Retinal pigment epithelial cell (primary cell): ENCODE results near the gene RANBP9.

Source experiments
- DNase-seq: peaks from one replicate; pipeline ENCODE4 v3.0.0-alpha.2; 2010; ENCODE audit warnings: low read depth
- H3K4me3 ChIP-seq: 2 replicates; pipeline ENCODE4 v1.5.1; 2011; ENCODE audit warnings: mild to moderate bottlenecking, low read length, control low read depth, moderate library complexity
- CTCF ChIP-seq: conservative IDR thresholded peaks from 2 replicates; pipeline ENCODE4 v1.5.1; 2011; ENCODE audit warnings: low read depth, low read length, control low read depth, inconsistent platforms

RANBP9 gene

GRCh38 chr6:13663986-13664385 is 47.6 kb downstream of the RANBP9 start:
- H3K4me3 ChIP-seq = no peak overlapping the region
- TF ChIP-seq CTCF = no peak
- no peak for DNase-seq

- no peak overlapping the region for H3K4me3 ChIP-seq
- DNase-seq = no peak
- no peak for TF ChIP-seq CTCF
These were observed 48.8 kb downstream of the RANBP9 start for GRCh38 chr6:13662651-13663334.

- no peak for DNase-seq
- no peak overlapping the region for H3K4me3 ChIP-seq
- TF ChIP-seq CTCF = no peak
These were observed 50.0 kb downstream of the RANBP9 start for GRCh38 chr6:13661647-13662046.

GRCh38 chr6:13660893-13661292 is 50.7 kb downstream of the RANBP9 start:
- no peak for TF ChIP-seq CTCF
- no peak for DNase-seq
- no peak overlapping the region for H3K4me3 ChIP-seq

GRCh38 chr6:13660273-13660672 is 51.4 kb downstream of the RANBP9 start:
- no peak for TF ChIP-seq CTCF
- no peak for DNase-seq
- no peak overlapping the region for H3K4me3 ChIP-seq

GRCh38 chr6:13655700-13656099 is 55.9 kb downstream of the RANBP9 start:
- H3K4me3 ChIP-seq = no peak overlapping the region
- DNase-seq = no peak
- TF ChIP-seq CTCF = no peak

- no peak overlapping the region for H3K4me3 ChIP-seq
- no peak for TF ChIP-seq CTCF
- DNase-seq = no peak
These were observed 57.1 kb downstream of the RANBP9 start for GRCh38 chr6:13654496-13654895.
